Activated gamma-delta T cell treated with Interleukin-2 at 50 U/mL for 16 hours (primary cell): ENCODE data around the gene CHSY3.

Experiments used
- DNase-seq: peaks from one replicate; pipeline ENCODE4 v3.0.0-alpha.2; 2020

The CHSY3 gene

DNA sequence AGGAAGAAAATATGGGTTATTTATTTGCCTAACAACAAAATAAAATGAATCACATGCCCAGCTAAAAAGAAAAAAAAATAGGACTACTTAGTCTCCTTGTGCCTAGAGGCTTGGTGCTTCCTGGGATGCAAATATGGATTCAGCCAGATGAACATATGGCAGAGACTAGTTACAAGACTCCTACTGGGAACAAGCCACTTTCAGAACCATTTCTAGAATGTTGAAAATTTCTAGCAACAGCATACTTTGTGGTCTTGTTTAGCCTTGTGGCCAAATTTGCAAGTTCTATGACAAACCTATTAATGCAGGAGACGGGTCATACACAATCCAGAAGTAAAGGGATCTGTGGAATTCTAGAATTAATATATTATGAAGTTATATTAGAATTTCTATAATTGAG, 198.7 kb downstream of the CHSY3 start:
- DNase-seq: no peak

DNA sequence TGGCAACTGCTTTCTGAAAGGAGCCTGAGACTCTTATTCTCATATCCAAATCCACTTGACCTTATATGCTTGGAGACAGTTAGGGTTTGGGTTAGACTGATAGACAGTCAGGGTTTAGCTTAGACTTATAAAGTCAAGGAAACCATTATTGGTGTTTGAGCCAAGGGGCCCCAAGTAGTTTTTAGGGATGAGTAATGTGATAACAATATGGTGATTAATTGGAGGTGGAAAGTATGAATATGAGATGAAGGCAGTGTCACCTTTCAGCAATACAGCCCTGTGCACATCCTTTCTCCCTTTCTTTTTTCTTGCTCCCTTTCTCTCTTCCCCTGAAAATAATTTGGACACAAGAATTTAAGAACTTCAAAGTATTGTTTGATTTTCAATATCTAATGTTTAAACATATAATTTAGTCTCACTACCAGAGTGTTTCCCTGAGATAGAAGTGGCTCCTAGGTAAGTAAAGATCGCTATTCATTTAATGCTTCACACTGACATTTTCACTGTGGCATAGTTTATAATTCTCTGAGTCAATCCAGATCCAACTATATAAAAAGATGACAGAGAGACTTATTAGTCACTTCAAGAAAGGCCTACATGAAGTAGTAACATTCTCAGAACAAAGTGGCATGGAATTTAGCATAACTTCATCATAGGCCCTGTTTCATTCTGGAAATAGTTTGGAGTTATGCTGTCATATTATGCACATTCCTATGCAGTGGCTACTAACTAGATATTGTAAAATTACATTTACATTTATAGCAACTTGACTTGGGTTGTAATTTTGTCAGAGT, 200.8 kb downstream of the CHSY3 start:
- DNase-seq: no peak

DNA sequence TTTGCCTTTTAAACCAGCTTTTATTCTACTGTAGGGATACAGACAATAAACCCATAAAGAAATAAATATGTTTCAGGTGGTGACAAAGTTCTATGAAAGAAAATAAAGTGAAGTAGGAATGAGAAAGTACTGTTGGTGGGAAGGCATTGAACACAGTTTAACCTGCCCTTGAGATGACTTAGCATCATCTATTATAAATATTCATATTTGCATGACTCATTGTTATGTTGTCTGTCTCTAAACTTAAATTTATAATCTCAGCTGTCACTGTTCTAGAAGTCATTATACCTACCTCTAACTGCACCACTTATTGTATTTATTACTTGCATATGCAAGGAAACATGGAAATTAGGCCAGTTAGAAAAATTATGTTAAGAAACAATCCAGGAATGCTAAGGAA, 202.2 kb downstream of the CHSY3 start:
- DNase-seq: no peak

GRCh38 chr5:130109152-130109551, 204.9 kb downstream of the CHSY3 start:
- DNase-seq: no peak

GRCh38 chr5:130110328-130110727, 206.1 kb downstream of the CHSY3 start:
- DNase-seq: no peak

DNA sequence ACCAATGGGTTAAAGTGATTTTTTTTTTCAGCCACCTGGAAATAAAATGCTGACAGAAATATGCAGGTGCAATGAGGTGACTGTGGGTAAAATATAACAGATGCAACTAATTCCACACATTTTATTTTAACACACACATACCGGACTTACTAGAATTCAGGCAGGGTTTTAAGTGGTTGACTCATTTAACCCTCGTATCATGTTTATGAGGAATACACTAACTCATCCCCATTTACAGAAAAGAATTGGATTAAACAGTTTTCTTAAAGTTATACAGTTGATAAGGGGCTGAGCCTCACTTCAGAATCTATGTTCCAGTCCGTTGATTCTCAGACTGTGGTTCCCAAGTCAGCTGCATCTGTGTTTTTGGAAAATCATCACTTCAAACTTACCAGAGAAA, 207.5 kb downstream of the CHSY3 start:
- DNase-seq: no peak

GRCh38 chr5:130112246-130112645, 208.0 kb downstream of the CHSY3 start:
- no peak for DNase-seq

DNA sequence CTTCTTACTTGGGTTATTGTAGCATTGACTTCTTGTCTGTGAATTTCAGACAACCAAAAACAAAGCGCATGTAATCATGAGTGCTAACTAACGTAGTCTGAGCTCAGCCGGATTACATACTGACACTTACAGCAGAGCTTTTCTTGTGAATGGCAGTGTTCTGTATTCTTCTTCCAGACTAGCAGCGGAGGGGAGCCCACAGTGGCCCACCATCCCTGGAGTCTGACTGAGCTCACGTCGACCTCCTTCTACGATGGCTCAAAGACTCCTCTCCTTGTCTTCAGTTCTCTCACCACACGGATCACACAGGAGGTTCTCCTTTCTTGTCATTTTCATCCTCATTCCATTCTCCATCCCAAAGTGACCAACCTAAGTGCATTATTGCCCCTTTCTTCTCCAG, 211.4 kb downstream of the CHSY3 start:
- no peak for DNase-seq

GRCh38 chr5:130116462-130116861, 212.2 kb downstream of the CHSY3 start:
- DNase-seq: no peak

DNA sequence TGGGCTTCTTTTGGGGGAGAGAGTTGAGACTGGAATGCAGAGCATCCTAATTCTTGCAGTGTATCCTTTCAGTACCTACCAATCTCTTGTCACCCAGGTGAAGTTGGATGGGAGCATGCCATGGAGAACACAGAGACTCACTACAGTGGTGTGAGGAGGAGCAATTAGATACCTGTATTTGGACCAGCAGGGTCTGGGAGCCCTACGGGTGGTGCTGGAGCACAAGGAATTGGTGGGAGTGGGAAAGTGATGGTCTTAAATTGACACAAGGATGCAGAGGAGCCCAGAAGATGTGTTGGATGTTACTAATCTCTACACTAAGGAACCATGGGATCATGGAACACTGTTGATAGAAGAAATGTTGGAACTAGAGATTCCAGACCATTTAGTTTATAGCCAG, 212.7 kb downstream of the CHSY3 start:
- DNase-seq: no peak

- DNase-seq: no peak
Observed at GRCh38 chr5:130126746-130127145, 222.5 kb downstream of the CHSY3 start.

DNA sequence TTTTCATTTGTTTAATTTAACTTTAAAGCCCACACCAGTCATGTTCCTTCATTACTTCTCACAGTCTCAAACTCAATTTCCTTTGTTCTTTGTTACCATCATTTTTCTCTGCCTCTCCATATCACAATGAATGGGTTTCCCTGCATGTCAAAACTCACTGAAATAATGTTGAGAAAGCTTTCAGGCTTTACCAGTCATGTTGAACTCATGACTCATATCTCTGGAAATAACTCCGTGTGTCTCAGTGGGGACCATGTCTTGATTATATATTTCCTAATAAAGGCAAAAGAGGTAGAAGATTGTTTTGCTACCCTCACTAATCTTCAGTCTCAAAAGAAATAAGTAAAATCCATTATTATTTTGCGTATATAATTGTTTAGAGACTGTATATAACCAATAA, 231.2 kb downstream of the CHSY3 start:
- DNase-seq: no peak

DNA sequence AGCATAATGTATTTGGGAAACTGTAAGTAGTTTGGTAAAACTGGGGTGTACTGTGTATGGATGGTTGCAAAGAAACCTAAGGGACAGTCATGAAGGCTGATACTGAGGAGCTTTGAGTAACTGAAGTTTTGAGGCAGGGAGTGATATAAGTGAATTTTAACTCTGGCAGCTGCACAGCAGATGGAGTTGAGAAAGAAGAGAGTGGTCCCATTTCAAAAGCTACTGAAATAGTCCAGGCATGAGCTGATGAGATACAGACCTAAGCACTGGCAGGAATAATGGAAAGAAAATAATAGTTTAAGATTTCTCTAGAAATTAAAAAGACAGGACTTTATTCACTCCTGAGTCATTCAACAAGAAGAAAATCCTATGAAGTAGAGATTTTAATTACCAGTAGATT, 232.0 kb downstream of the CHSY3 start:
- no peak for DNase-seq

DNA sequence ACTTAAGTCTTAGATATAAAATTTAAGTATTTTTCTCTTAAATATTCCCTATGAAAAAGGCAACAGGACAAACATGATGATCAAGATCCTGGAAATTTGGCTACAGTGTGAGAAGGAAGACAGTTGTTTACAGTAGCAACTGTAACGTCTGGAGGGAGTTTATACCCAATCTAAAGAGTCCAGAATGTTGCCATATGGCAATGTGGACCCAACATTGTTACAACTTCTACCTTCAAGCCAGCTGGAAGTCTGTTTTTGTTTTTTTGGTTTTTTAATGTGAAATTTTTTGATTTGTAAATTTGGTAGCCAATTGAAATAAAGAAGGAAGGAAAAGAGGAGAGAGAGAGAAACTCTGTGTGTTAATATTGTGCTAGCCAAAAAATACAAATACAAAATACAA, 233.4 kb downstream of the CHSY3 start:
- DNase-seq: no peak

DNA sequence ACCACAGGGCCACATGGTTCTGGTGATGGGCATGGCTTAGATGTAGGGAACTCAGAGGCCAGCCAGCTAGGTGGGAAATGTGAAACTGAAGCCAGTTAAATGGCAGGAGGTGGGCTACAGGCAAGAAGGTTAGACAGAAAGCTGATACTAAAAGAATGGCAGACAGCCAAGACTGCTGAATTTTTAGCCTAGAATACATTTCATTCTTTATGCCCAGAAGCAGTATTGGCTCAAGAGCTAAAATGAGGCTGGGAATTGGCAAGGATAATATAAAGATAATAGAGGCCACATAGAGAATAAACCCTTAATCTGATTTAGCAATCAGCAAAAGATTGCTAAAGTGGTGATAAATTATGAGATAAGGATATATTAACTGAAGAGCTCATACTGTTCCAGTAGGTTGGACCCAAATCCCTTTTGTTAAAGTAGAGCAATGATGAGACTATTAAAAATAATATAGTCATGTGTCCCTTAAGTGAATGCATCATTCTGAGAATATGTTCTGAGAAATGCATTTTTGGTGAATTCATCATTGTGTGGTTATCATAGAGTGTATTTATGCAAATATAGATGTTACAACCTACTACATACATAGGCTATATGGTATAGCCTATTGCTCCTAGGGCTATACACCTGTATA, 234.3 kb downstream of the CHSY3 start:
- no peak for DNase-seq

- no peak for DNase-seq
Observed at GRCh38 chr5:130141659-130142320, 237.5 kb downstream of the CHSY3 start.

GRCh38 chr5:130151239-130151638, 247.0 kb downstream of the CHSY3 start:
- DNase-seq: no peak

DNA sequence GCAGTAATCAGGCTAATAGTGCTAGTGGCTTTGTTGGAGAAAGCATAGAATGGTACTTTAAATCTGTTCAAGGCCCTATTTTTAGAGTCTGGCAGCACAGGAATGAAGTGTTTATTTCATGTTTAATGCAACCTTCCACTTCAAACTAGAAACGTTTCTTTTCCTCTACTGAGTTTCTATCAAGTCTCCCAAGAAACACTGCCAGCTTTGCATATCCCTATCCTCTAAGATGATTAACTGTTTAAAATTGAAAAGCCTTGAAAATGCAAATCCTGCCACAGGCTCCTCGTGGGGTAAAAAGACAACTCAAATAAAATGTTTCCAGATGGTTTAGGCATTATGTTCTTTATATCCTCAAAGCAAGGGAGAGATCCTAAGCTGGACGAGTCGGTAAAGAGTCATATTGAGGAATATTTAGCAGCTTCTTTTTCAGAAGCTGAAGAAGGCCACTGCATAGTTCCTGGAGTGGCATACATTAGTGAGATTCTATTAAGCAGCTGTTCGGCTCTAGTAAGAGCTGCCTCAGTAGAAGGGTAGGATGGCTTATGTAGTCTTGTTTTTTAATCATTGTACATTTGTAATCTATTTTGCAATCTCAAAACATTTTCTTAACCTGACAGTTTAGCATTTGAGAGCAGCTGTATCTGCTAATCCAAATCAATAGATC, 251.2 kb downstream of the CHSY3 start:
- no peak for DNase-seq

DNA sequence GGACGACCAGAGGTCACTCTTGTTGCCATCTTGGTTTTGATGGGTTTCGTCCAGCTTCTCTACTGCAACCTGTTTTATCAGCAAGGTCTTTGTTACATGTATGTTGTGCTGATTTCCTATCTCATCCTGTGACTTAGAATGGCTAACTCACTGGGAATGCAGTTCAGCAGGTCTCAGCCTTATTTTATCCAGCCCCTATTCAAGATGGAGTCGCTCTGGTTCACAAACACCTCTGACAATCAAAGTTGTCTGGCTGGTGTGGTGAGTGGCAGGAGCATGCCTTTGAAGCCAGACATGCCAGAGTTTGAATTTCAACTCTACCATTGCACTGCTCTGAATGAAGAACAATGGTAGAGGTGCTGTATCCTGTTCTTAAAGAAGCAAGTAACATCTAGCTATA, 253.8 kb downstream of the CHSY3 start:
- DNase-seq: no peak

DNA sequence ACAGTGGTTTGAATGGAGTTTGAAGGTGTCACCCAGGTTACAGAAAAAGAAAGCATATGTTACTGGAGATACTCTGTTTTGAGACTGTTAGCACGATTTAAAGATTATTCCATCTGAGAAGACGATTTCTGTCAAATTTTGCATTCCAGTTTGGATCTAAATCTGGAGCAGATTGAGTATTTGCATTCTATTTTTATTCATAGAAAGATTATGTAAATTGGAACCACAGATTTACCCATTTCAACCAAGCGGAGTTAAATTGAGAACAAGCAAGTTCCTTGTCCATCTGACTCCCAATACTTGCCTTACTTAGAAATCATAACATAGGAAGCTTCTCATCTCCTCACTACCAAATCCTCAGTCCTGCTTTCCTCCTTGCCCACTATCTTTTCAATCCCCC, 255.7 kb downstream of the CHSY3 start:
- DNase-seq: no peak

DNA sequence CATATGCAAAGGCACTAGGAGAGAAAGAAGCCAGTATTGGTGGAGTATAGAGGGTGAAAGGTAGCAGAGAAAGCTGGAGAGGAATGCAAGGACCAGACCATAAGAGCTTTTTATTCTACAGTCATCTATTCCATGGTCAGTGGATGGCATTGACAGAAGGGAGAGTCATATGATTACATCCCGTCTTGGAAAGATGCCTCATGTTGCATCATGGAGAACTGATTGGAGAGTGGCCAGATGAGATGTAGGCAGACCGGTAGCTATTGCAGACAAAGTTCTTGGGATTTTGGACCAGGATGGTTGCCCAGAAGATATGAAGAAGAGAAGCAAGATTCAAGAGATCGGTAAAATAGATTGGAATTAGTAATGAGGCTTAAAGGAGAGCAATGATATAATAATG, 260.7 kb downstream of the CHSY3 start:
- DNase-seq: no peak

DNA sequence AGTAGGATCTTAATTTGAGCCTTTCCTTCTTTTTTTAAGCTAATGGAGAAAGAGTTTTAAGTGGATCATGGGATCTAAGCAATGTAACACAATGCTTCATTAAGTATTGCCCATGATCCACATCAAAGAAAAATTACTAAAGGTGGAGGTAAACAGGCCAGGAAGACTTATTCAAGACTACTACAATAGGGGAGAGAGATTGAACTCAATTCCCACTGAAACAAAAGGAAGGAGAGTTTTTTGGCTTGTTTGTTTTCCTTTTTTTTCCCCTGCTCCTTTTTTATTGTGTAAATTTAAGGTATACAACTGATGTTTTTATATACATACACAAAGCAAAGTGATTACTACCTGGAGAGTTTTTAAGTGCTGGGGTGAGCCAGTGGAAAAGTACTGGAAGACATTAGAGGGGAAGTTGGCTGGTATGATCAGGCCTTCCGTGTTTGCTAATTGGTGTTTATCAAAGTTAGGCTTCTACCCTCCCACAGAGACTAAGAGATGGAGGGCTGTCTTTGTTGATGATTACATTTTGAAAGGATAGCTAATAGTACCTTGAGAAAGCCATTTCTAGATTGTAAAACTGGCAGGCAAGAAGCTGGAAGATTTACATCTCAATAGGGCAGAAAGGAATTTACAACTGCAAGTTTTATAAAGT, 262.7 kb downstream of the CHSY3 start:
- DNase-seq: no peak

DNA sequence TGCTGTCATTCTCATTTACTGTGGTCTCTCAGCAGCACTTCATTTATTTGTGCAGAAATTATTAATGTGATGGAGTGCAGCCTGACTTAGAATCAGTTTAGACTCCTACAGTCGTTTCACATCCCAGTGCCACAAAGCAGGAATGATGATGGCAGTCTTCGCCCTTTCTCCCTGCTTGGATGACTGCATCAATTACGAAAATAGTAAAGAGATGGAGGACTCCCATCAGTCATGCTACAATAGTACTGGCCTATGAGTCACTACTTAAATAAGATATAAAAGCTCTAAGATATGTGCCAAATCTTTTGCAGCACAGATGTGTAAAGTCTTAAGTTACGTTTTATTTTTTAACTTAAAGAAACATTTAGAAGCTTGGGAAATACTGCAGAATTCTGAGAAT, 263.9 kb downstream of the CHSY3 start:
- DNase-seq: no peak
